IPS-20b (cell line): ENCODE results near the gene CCDC51.
"Not testable (repeated sequence)": the region's sequence is repeated elsewhere in the genome, so short reads cannot be mapped to it uniquely, and the experiment has no call there.

Experiments
- H3K27ac ChIP-seq: one replicate; pipeline ENCODE4 v1.5.1; 2013; ENCODE audit warnings: low read length
- H3K27me3 ChIP-seq: 2 replicates; pipeline ENCODE4 v1.6.1; 2013; ENCODE audit warnings: mild to moderate bottlenecking, low read length, inconsistent platforms; ENCODE audit not compliant: insufficient read depth
- H3K36me3 ChIP-seq: 2 replicates; pipeline ENCODE4 v1.6.1; 2013; ENCODE audit warnings: low read depth, mild to moderate bottlenecking, inconsistent platforms, low read length, moderate library complexity; ENCODE audit not compliant: insufficient read depth
- H3K4me1 ChIP-seq: 2 replicates; pipeline ENCODE4 v1.6.1; 2013; ENCODE audit warnings: mild to moderate bottlenecking, control low read depth, inconsistent platforms, low read length, moderate library complexity; ENCODE audit not compliant: insufficient read depth
- H3K4me3 ChIP-seq: 2 replicates; pipeline ENCODE4 v1.5.1; 2013; ENCODE audit warnings: mild to moderate bottlenecking, low read length, inconsistent platforms
- H3K9ac ChIP-seq: 2 replicates; pipeline ENCODE4 v1.6.1; 2013; ENCODE audit warnings: low read depth, mild to moderate bottlenecking, inconsistent platforms, low read length, moderate library complexity
- H3K9me3 ChIP-seq: 2 replicates; pipeline ENCODE4 v1.6.1; 2013; ENCODE audit warnings: mild to moderate bottlenecking, low read depth, low read length, inconsistent platforms; ENCODE audit not compliant: insufficient read depth

Gene CCDC51

DNA sequence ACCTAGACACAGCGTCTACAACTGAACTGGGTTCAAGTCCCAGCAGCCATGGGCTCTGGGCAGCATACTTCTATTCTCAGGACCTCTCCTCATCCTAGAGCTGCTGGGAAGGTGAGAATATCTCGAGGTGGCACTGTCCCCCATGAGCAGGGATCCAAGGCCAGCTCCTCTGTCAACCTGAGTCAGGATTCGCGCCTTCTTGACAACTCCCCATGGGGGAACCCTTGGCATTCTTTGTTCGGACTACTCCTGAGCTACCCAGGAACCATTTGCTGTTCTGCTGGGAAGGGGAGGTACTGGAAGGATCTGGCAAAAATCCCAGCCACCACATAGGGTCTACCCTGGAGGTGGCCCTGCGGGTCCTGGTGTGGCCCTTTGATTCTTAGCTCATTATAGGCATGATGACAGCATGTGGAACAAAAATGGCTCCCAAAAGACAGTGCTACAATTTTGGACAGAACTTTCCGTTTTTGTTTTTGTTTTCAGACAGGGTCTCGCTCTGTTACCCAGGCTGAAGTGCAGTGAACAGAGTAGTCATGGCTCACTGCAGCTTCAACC lies 32.3 kb downstream of the CCDC51 start:
- Histone ChIP-seq H3K27ac (no peak overlapping the region), H3K27me3 (no peaks in the 10 kb centered on the region), H3K36me3 (peaks cover 99% of the 10 kb centered on the region), H3K4me3 (no peak overlapping the region), H3K9ac (no peak overlapping the region), H3K9me3 (no peaks in the 10 kb centered on the region), H3K4me1 (no peaks in the 10 kb centered on the region)

DNA sequence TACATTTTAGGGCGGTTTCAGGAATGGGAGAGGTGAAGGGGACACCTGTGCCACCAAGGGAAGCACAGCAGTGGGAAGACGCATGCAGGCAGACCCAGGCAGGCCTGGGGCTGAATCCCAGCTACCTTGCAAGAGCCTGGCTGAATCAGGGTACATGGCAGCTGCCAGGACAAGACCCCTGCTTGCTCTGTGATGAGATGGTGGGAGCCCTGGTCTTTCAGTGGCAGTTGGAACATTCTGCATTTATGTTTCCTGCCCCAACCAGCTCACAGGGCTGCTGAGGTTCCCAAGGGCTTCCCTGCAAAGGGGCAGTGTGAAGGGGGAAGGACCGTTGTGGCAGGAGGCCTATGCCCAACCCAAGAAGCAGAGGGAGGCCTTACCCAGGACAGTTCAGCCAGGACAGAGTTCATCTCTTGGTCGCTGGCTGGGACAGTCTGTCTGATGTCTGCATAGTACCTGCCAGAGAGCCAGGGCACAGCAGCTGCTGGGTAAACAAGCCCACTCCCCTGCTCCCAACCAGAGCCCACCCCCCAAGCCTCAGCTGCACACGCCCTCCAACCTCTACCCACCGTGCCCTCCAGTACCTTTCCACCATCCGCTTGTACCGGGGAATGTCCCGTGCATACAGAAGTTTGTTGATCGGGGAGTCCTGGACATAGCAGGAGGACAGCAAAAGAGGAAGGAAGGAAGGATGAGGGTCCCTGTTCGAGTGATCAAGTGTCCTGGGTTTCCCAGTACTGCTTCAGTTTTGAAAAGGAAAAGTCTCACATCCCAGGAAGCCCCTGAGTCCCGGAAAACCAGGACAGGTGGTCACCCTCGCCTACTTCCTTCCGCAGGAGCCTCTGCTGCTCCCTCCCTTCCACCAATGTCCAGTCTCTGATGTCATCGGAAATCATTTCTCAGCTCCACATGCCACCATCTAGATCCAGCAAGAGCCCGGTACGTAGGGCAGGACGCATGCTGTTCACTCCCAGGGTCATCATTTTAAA lies 33.2 kb downstream of the CCDC51 start:
- H3K27ac ChIP-seq = no peak overlapping the region

DNA sequence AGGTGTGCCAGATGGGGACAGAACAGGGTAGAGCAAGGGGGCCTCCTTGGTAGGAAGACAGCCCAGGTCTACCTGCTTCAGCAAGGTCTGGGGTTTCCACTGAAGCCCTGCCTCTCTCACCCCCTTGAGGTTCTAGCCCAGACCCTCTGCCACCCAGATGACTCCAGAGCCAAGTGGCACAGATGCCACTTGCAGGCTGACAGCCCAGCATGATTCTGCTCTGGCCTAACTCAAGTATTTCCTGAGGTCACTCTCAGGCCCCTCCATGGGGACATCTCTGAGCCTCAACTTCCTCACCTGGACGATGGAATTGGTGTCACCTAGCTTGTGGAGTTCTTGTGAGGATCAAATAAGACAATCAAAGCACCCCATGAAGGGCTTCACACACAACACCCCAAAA lies 33.9 kb downstream of the CCDC51 start:
- H3K36me3 ChIP-seq = peaks cover 92% of the 10 kb centered on the region
- H3K9ac ChIP-seq = no peak overlapping the region
- H3K27ac ChIP-seq = no peak overlapping the region
- no peaks in the 10 kb centered on the region for H3K9me3 ChIP-seq
- H3K4me3 ChIP-seq = no peak overlapping the region
- H3K27me3 ChIP-seq = no peaks in the 10 kb centered on the region
- H3K4me1 ChIP-seq = no peaks in the 10 kb centered on the region

More for the DNA sequence above, 33.2 kb downstream of the CCDC51 start:
- no peaks in the 10 kb centered on the region for H3K9me3 ChIP-seq
- H3K4me3 ChIP-seq = no peak overlapping the region
- H3K36me3 ChIP-seq = peaks cover 97% of the 10 kb centered on the region
- H3K27me3 ChIP-seq = no peaks in the 10 kb centered on the region
- no peaks in the 10 kb centered on the region for H3K4me1 ChIP-seq
- H3K9ac ChIP-seq = no peak overlapping the region

DNA sequence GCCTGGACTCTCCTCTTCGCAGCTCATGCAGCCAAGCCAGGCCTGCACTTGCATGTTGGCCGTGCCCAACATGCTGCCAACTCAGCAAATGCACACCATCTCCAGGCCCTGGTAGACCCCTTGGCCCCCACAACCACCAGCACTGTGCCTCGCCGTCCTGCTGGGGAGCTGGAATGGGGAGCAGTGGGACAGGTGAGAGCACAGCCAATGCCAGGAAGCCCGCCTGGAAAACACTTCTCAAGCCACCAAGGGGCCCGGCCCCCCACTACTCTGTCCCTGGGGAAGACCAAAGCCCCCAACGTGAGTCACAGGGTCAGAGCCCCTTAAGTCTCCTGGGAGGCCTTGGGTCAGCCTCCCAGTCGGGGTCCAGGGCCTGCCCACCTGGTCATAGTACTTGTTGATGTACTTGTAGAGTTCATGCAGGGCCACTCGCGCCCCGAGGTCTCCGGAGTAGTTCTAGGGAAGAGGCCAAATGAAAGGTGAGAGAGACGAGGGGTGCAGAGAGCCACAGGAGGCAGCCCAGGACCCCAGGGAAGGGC lies 34.5 kb downstream of the CCDC51 start:
- no peaks in the 10 kb centered on the region for H3K4me1 ChIP-seq
- no peak overlapping the region for H3K9ac ChIP-seq
- H3K27ac ChIP-seq = no peak overlapping the region
- no peaks in the 10 kb centered on the region for H3K27me3 ChIP-seq
- no peaks in the 10 kb centered on the region for H3K9me3 ChIP-seq
- no peak overlapping the region for H3K4me3 ChIP-seq
- H3K36me3 ChIP-seq = peaks cover 87% of the 10 kb centered on the region

DNA sequence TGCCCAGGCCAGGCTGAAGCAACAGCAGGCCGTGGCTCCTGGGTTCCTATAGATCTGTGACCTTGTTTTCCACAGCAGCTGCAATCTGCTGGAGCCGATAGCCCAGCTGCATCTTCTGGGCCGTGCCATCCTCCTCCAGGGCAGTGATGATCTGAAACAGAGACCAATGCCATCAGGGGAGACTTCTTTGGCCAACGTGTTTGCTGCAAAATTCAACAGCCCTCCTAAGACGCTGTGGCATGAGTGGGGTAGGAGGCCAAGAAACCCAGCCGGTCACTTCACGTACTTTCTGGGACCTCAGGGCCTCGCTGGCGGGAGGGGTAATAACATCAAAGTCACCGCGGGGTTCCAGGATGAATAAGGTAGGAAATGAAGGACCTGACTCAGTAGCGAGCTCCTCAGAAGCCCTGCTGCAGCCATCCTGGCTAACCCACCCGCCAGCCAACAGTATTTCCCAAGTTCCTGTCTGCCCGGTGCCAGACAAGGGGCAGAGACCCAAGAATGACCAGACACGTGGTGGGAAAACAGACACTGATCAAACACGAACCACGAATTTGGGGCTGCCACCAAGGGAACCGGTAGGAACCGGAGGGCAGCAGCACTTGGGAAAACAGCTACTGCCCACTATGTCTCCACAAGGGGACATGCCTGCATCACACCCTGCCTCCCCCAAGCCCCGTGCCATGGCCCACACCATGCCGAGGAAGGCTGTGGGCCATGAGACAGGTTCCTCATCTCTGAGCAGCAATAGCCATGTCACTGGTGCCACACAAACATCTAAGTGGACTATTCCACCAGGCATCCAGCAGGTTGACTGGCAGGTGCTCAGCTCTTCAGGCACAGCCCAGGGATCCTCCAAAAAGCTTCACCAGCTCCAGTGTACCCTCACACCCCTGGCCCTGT lies 35.2 kb downstream of the CCDC51 start:
- H3K27me3 ChIP-seq = no peaks in the 10 kb centered on the region
- no peak overlapping the region for H3K4me3 ChIP-seq
- H3K36me3 ChIP-seq = peaks cover 79% of the 10 kb centered on the region
- H3K9me3 ChIP-seq = no peaks in the 10 kb centered on the region
- no peak overlapping the region for H3K27ac ChIP-seq
- H3K4me1 ChIP-seq = no peaks in the 10 kb centered on the region
- H3K9ac ChIP-seq = no peak overlapping the region

DNA sequence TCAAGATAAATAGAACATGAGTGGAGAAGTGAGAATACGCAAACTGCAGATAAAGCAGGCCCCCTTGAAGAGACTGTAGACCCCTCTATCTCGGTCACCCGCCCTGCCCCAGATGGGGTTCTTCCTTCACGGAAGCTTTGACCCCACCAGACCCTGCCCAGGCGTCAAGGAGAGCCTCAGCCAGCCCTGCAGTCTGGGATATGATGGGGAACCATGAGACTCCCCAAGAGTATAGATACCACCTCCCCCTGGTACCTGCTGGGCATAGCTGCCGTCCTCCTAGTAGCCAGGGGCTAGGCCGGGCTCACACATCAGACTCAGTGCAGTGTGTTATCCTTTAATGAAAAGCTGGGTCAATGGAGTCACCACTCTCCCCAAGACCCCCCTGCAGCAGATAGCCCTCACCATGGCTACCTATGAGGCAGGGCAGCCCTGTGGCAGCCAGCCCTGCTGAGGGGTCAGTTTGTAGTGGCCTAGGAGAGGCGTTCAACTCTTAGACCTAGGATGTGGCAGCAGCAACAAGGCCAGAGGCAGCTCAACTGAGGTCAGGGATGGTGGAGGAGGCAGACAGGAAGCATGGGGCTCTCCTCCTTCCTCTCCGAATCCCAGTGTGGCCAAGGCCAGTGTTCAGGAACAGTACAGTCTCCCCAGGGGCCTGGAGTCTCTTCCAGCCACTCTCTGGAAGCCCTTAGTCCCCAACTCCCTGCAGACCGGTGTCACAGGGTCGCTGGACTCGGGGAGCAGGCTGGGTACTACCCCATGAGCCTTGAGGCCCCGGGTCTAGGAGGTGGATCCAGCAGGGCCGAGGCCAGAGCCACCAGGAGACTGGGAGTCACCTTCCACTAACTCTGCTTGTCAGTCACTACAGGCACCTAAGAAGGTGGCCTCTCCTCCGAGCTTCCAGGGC lies 36.1 kb downstream of the CCDC51 start:
- H3K27ac ChIP-seq = no peak overlapping the region

DNA sequence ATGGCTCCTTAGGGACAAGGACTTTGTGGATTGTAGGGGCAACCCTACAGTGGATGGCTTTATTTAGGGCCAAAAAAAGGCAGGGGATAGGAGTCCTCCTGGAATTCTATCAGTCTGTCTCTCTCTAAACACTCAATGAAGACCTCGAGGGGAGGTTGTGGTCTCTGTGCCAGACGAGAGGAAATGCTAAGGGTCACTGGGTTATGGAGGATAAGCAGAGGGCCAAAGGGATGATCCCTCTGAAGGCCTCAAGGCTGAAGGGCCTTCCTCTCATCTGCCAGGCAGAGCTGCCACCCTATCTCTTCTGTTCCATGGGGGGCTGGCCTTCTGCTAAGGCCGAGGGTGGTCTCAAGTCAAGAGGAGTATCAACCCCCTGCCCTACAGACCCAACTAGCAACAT lies 37.0 kb downstream of the CCDC51 start:
- no peaks in the 10 kb centered on the region for H3K4me1 ChIP-seq
- no peaks in the 10 kb centered on the region for H3K27me3 ChIP-seq
- H3K36me3 ChIP-seq = peaks cover 61% of the 10 kb centered on the region
- H3K9me3 ChIP-seq = no peaks in the 10 kb centered on the region
- no peak overlapping the region for H3K27ac ChIP-seq
- H3K9ac ChIP-seq = no peak overlapping the region
- no peak overlapping the region for H3K4me3 ChIP-seq

More for the DNA sequence above, 36.1 kb downstream of the CCDC51 start:
- Histone ChIP-seq H3K36me3 (peaks cover 70% of the 10 kb centered on the region), H3K27me3 (no peaks in the 10 kb centered on the region), H3K9me3 (no peaks in the 10 kb centered on the region), H3K4me1 (no peaks in the 10 kb centered on the region), H3K4me3 (no peak overlapping the region), H3K9ac (no peak overlapping the region)

DNA sequence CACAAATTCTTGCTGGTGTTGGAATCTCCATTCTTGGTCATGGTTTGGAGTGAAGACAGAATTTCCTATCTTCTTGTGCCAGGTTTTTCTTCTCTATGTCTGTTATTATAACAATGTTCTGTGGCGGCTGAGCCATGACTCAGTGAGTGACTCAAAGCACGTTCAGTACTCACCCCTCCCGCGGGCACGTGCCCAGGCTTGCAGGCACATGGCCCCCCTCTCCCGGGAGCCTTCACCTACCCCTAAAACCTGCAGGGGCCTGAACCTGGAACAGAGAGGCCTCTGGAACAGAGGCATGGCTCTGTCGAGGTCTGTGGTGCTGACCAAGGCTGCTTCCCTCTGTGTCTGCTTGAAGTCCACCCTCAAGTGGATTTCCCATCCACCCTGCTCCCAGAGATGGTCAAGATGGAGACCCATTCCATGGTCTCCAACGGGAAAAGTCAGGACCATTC lies 37.6 kb downstream of the CCDC51 start:
- no peak overlapping the region for H3K27ac ChIP-seq
- H3K9me3 ChIP-seq = no peaks in the 10 kb centered on the region
- no peak overlapping the region for H3K4me3 ChIP-seq
- peaks cover 55% of the 10 kb centered on the region for H3K36me3 ChIP-seq
- H3K27me3 ChIP-seq = no peaks in the 10 kb centered on the region
- no peaks in the 10 kb centered on the region for H3K4me1 ChIP-seq
- no peak overlapping the region for H3K9ac ChIP-seq

DNA sequence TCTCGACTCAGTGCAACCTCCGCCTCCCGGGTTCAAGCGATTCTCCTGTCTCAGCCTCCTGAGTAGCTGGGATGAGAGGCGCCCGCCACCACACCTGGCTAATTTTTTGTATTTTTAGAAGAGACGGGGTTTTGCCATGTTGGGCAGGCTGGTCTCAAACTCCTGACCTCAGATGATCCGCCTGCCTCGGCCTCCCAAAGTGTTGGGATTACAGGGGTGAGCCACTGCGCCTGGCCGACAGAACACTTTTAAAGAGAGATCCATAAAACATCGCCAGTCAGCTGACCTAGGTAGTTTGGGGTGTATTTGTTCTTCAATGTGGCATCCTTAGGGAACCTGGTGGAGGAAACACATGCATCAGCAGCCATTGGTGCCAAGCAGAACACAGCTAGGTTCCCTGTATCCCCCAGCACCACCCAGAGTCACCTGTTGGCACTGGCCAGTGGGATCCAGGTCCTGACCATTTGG lies 38.5 kb downstream of the CCDC51 start:
- peaks cover 47% of the 10 kb centered on the region for H3K36me3 ChIP-seq
- H3K9ac ChIP-seq, H3K9me3 ChIP-seq, H3K27ac ChIP-seq, H3K4me3 ChIP-seq, H3K4me1 ChIP-seq, H3K27me3 ChIP-seq: not testable (repeated sequence)

DNA sequence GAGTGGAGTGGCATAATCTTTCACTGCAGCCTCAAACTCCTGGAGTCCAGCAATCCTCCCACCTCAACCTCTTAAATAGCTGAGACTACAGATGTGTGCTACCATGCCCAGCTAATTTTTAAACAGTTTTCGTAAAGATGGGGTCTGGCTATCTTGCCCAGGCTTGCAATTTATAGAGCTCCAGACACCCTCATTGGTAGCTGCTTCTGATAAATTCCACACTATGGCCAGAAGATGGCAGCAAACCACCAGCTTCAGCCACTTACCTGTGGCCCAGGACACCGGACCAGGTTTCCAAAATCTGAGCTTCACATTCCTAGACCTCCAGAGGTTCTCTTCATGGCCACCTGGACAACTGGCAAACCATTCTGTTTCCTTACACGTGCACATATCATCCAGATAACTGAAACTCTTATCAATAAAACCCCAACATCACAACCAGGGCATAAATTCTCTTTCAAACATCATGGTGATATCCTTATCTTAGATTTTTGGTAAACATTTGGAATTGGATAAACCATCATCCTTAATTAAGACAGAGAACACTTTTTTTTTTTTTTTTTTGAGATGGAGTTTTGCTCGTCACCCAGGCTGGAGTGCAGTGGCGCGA lies 39.0 kb downstream of the CCDC51 start:
- no peak overlapping the region for H3K9ac ChIP-seq
- no peak overlapping the region for H3K27ac ChIP-seq
- H3K36me3 ChIP-seq = peaks cover 42% of the 10 kb centered on the region
- H3K9me3 ChIP-seq = no peaks in the 10 kb centered on the region
- no peak overlapping the region for H3K4me3 ChIP-seq
- H3K4me1 ChIP-seq = no peaks in the 10 kb centered on the region
- H3K27me3 ChIP-seq = no peaks in the 10 kb centered on the region
